GM23248 (cell line): Measurements from ENCODE around the gene BCL7C. TPM values are rescaled to one million over a fixed set of nuclear protein-coding genes. Genes with fewer than 3 reads are reported as not detected.

Experiments used
- DNase-seq: peaks from one replicate; pipeline ENCODE4 v3.0.0-alpha.2; 2015
- H2AFZ ChIP-seq: fragments of 200-600 bp; sonication (generic); 2 replicates; pipeline ENCODE4 v1.6.1; 2016; ENCODE audit warnings: antibody characterized with exemption
- H3F3A ChIP-seq: fragments of 200-600 bp; sonication (generic); 2 replicates; pipeline ENCODE4 v1.6.1; 2016; ENCODE audit warnings: mild to moderate bottlenecking, antibody characterized with exemption, mixed run types; ENCODE audit not compliant: insufficient read depth
- H3K27ac ChIP-seq: fragments of 200-600 bp; sonication (generic); 2 replicates; pipeline ENCODE4 v1.5.1; 2016; ENCODE audit warnings: mild to moderate bottlenecking
- H3K27me3 ChIP-seq: fragments of 200-600 bp; sonication (generic); replicated peaks from 2 replicates; pipeline ENCODE4 v1.6.1; 2016; ENCODE audit warnings: mild to moderate bottlenecking; ENCODE audit not compliant: insufficient read depth
- H3K36me3 ChIP-seq: fragments of 200-600 bp; sonication (generic); 2 replicates; pipeline ENCODE4 v1.6.1; 2016; ENCODE audit warnings: low read depth, mild to moderate bottlenecking
- H3K4me1 ChIP-seq: fragments of 200-600 bp; sonication (generic); 2 replicates; pipeline ENCODE4 v1.6.1; 2016; ENCODE audit warnings: mild to moderate bottlenecking; ENCODE audit not compliant: insufficient read depth
- H3K4me2 ChIP-seq: fragments of 200-600 bp; sonication (generic); one replicate; pipeline ENCODE4 v1.6.1; 2016; ENCODE audit warnings: mild to moderate bottlenecking; ENCODE audit not compliant: unreplicated experiment
- H3K4me3 ChIP-seq: fragments of 200-600 bp; sonication (generic); 2 replicates; pipeline ENCODE4 v1.5.1; 2016; ENCODE audit warnings: mild to moderate bottlenecking
- H3K79me2 ChIP-seq: fragments of 200-600 bp; sonication (generic); 2 replicates; pipeline ENCODE4 v1.6.1; 2016; ENCODE audit warnings: mild to moderate bottlenecking; ENCODE audit not compliant: insufficient read depth
- H3K9ac ChIP-seq: fragments of 200-600 bp; sonication (generic); 2 replicates; pipeline ENCODE4 v1.6.1; 2016; ENCODE audit warnings: mild to moderate bottlenecking
- H3K9me2 ChIP-seq: fragments of 200-600 bp; sonication (generic); 2 replicates; pipeline ENCODE4 v1.6.1; 2016; ENCODE audit warnings: mixed run types, mild to moderate bottlenecking, moderate library complexity; ENCODE audit not compliant: insufficient read depth
- H3K9me3 ChIP-seq: fragments of 200-600 bp; sonication (generic); one replicate; pipeline ENCODE4 v1.6.1; 2017; ENCODE audit warnings: low read depth
- H4K20me1 ChIP-seq: fragments of 200-600 bp; sonication (generic); 2 replicates; pipeline ENCODE4 v1.6.0; 2016; ENCODE audit not compliant: insufficient read depth
- EZH2 ChIP-seq: fragments of 200-600 bp; sonication (generic); IDR thresholded peaks from 2 replicates; pipeline ENCODE4 v1.6.1; 2018; ENCODE audit warnings: antibody characterized with exemption, mild to moderate bottlenecking; ENCODE audit not compliant: insufficient read depth, poor library complexity, severe bottlenecking
- EZH2phosphoT487 ChIP-seq: fragments of 200-600 bp; sonication (generic); IDR thresholded peaks from 2 replicates; pipeline ENCODE4 v1.6.1; 2018; ENCODE audit warnings: antibody characterized with exemption, moderate library complexity, mild to moderate bottlenecking, low read depth; ENCODE audit not compliant: insufficient read depth
- WGBS, 2 experiments: methylation state at CpG; one replicate each; pipeline ENCODE4 v1.1.6; 2015 to 2017; ENCODE audit warnings: low lambda C conversion rate in 2 of 2, low coverage in 1 of 2; ENCODE audit errors: missing lambda C conversion rate in 2 of 2; 5-methylcytosine and 5-hydroxymethylcytosine counted together
- in situ Hi-C: fragments of 300-500 bp; cut with MboI; formaldehyde crosslinking; loops from 2 replicates; pipeline ENCODE4 v1.15.0; 2020
- polyA plus RNA-seq: library from polyadenylated mRNA; unstranded; fragments of >200 nt; fragmentation: Nextera tagmentation; extraction: Ambion mirVana; gene quantifications from 2 replicates; pipeline ENCODE4 v1.2.1, GENCODE V29; 2016
- total RNA-seq: library from RNA; depleted of rRNA; stranded (reverse); fragments of >200 nt; shearing (Covaris generic); gene quantifications from 2 replicates; pipeline ENCODE4 v1.2.3, GENCODE V29; 2014

Gene BCL7C
- total and polyA plus RNA-seq, 2 experiments from 2014 or later, result 62.5 to 77.1 TPM

- TF ChIP-seq EZH2phosphoT487 (no peak), EZH2 (no peak)
- peak within 1 kb of the TSS; percentile 89 for H3K27ac ChIP-seq
- peak within 1 kb of the TSS; percentile 79 for H3K9ac ChIP-seq
- peak within 1 kb of the TSS; percentile 90 for H2AFZ ChIP-seq
- no peaks in the 10 kb centered on the region for H3K9me2 ChIP-seq
- H3K79me2 ChIP-seq, result peaks cover 7% of the 10 kb centered on the region
- no peaks in the 10 kb centered on the region for H3F3A ChIP-seq
- H3K9me3 ChIP-seq, result no peaks in the 10 kb centered on the region
- H4K20me1 ChIP-seq, result no peaks in the 10 kb centered on the region
- in situ Hi-C loops, result no loop called here
- peaks cover 7% of the 10 kb centered on the region; the same call in 1 of the 2 replicates for H3K4me1 ChIP-seq
- no peaks in the 10 kb centered on the region for H3K36me3 ChIP-seq
- H3K27me3 ChIP-seq, result no peaks in the 10 kb centered on the region
- DNase-seq, result peak; percentile 12
- H3K4me2 ChIP-seq, result peak within 1 kb of the TSS; percentile 83
- WGBS, 2 experiments, result 0 to 1% methylated on average over 3 to 31 of the region's 31 CpGs
- peak within 1 kb of the TSS; percentile 91 for H3K4me3 ChIP-seq
Observed at GRCh38 chr16:30923554-30924075, 29.7 kb upstream of the BCL7C start, which contains the start of gene FBXL19. TSS of gene FBXL19 (plus strand) at chr16:30923572. CDS start at chr16:30925755, 2,183 bp downstream.

DNA sequence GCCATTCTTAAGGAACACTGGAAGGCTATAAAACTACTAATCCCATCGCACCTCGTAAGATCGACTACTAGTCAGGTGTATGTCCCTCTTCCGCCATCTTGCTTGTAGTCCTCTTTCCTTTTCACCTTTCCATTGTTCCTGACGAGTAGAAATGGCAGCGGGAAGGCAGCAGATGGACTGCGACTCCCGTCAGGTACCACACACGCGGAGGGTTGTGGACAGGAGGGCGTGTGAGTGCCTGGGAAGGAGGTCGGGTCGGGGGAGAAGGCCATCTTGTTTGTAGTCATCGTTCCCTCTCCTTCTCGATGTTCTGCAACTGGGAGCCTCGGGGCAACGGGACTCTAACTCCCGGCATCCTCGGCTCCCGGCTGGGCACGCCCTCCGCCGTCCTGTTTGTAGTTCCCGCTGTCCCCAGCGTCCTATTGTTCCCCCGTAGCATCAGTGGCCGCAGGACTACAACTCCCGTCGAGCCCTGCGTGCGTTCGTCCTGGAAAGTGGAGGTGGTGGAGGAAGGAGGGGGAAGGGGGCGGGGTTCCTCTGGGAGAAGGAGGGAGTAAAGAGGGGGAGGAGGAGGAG is 29.2 kb upstream of the BCL7C start:
- Histone ChIP-seq H3K9me2 (no peaks in the 10 kb centered on the region), H3K4me3 (peak overlapping the region; percentile 91), H3K36me3 (no peaks in the 10 kb centered on the region), H4K20me1 (no peaks in the 10 kb centered on the region), H3K4me2 (peak overlapping the region; percentile 59), H2AFZ (peak overlapping the region; percentile 89), H3F3A (no peaks in the 10 kb centered on the region), H3K27ac (peak overlapping the region; percentile 89), H3K9me3 (no peaks in the 10 kb centered on the region), H3K9ac (peak overlapping the region; percentile 79), H3K27me3 (no peaks in the 10 kb centered on the region), H3K4me1 (peaks cover 7% of the 10 kb centered on the region; the same call in 1 of the 2 replicates), H3K79me2 (peaks cover 7% of the 10 kb centered on the region)
- TF ChIP-seq EZH2phosphoT487 (no peak), EZH2 (no peak)
- in situ Hi-C loops, result no loop called here
- DNase-seq, result peak; percentile 100
- WGBS, 2 experiments, result 1 to 2% methylated on average over 31 to 33 of the region's 33 CpGs

- Histone ChIP-seq H3K9me2 (no peaks in the 10 kb centered on the region), H3K9ac (peak overlapping the region; percentile 79), H3K79me2 (peaks cover 7% of the 10 kb centered on the region), H3K27ac (peak overlapping the region; percentile 89), H3K4me1 (peaks cover 7% of the 10 kb centered on the region; the same call in 1 of the 2 replicates), H2AFZ (peak overlapping the region; percentile 90), H4K20me1 (no peaks in the 10 kb centered on the region), H3F3A (no peaks in the 10 kb centered on the region), H3K9me3 (no peaks in the 10 kb centered on the region), H3K4me2 (peak overlapping the region; percentile 83), H3K4me3 (peak overlapping the region; percentile 91), H3K36me3 (no peaks in the 10 kb centered on the region), H3K27me3 (no peaks in the 10 kb centered on the region)
- TF ChIP-seq EZH2phosphoT487 (no peak), EZH2 (no peak)
- in situ Hi-C loops, result no loop called here
- WGBS, 2 experiments, result 1% methylated on average over 42 of the region's 42 CpGs
- DNase-seq, result peak; percentile 100
Observed at GRCh38 chr16:30922420-30922959, 28.6 kb upstream of the BCL7C start.

GRCh38 chr16:30921748-30922419 is 28.0 kb upstream of the BCL7C start:
- H3K9me3 ChIP-seq, result no peaks in the 10 kb centered on the region
- no peaks in the 10 kb centered on the region for H3F3A ChIP-seq
- H3K4me1 ChIP-seq, result peaks cover 7% of the 10 kb centered on the region; the same call in 1 of the 2 replicates
- peak overlapping the region; percentile 91 for H3K4me3 ChIP-seq
- peaks cover 7% of the 10 kb centered on the region for H3K79me2 ChIP-seq
- in situ Hi-C loops, result no loop called here
- H3K27me3 ChIP-seq, result no peaks in the 10 kb centered on the region
- H3K36me3 ChIP-seq, result no peaks in the 10 kb centered on the region
- H4K20me1 ChIP-seq, result no peaks in the 10 kb centered on the region
- peak overlapping the region; percentile 90 for H2AFZ ChIP-seq
- peak overlapping the region; percentile 83 for H3K4me2 ChIP-seq
- TF ChIP-seq EZH2phosphoT487, result no peak
- WGBS, 2 experiments, result 1 to 2% methylated on average over 37 of the region's 37 CpGs
- H3K27ac ChIP-seq, result peak overlapping the region; percentile 57
- DNase-seq, result peak; percentile 97
- H3K9me2 ChIP-seq, result no peaks in the 10 kb centered on the region
- peak overlapping the region; percentile 62 for H3K9ac ChIP-seq
